IMR-90 (cell line): ENCODE measurements around the gene SLC27A2. TPM values are rescaled to one million over a fixed set of nuclear protein-coding genes. Genes with fewer than 3 reads are reported as not detected.
A peak's percentile ranks its signal among the peaks of the same experiment; 100 is the strongest.

ENCODE experiments used
- ATAC-seq: fragments of 200-7000 bp; cut with Tn5 transposase; 2 replicates; pipeline ENCODE4 v1.9.1; 2020; ENCODE audit warnings: low read depth, mild to moderate bottlenecking, moderate library complexity
- BruUV-seq: library from RNA; stranded (reverse); fragments of 400-500 nt; replicated peaks from 2 replicates; lab custom pipeline; 2021; lab: Mats Ljungman, UMichigan
- CTCF ChIA-PET: fragments of 300-600 bp; formaldehyde crosslinking; extraction: SDS; loops from one replicate; lab custom pipeline; 2021; ENCODE audit warnings: antibody characterized with exemption; lab: Yijun Ruan, JAX
- POLR2A ChIA-PET: fragments of 300-600 bp; sonication (Branson Sonifier 250); formaldehyde crosslinking; loops from one replicate; lab custom pipeline; 2022; ENCODE audit warnings: antibody characterized with exemption; ENCODE audit not compliant: unreplicated experiment; lab: Charles Lee
- DNase-seq: peaks from one replicate; pipeline ENCODE4 v3.0.0; 2013
- H2AFZ ChIP-seq: replicated peaks from 2 replicates; pipeline ENCODE3; 2013; ENCODE audit warnings: low read length, mild to moderate bottlenecking; ENCODE audit not compliant: poor library complexity
- H2AK5ac ChIP-seq: 2 replicates; pipeline ENCODE4 v1.6.1; 2013; ENCODE audit warnings: low read depth, low read length, inconsistent platforms
- H2AK9ac ChIP-seq: replicated peaks from 2 replicates; pipeline ENCODE3; 2013; ENCODE audit warnings: mild to moderate bottlenecking, low read depth, low read length, moderate library complexity; ENCODE audit not compliant: poor library complexity
- H2BK120ac ChIP-seq: 2 replicates; pipeline ENCODE4 v1.6.1; 2013; ENCODE audit warnings: low read depth, low read length, inconsistent platforms
- H2BK15ac ChIP-seq: 3 replicates; pipeline ENCODE4 v1.6.1; 2013; ENCODE audit warnings: low read depth, low read length, inconsistent platforms
- H2BK20ac ChIP-seq: 2 replicates; pipeline ENCODE4 v1.6.1; 2013; ENCODE audit warnings: low read depth, mild to moderate bottlenecking, inconsistent platforms, low read length, moderate library complexity
- H2BK5ac ChIP-seq: 2 replicates; pipeline ENCODE4 v1.6.1; 2013; ENCODE audit warnings: mild to moderate bottlenecking, low read depth, low read length, inconsistent platforms; ENCODE audit not compliant: poor library complexity, severe bottlenecking
- H3K14ac ChIP-seq: replicated peaks from 2 replicates; pipeline ENCODE4 v1.6.1; 2013; ENCODE audit warnings: low read depth, low read length, inconsistent platforms
- H3K18ac ChIP-seq: 2 replicates; pipeline ENCODE4 v1.6.1; 2013; ENCODE audit warnings: low read depth, low read length, control low read depth
- H3K23ac ChIP-seq: 2 replicates; pipeline ENCODE4 v1.6.1; 2013; ENCODE audit warnings: low read depth, low read length, inconsistent platforms
- H3K27ac ChIP-seq: 2 replicates; pipeline ENCODE4 v1.5.1; 2013; ENCODE audit warnings: mild to moderate bottlenecking, control low read depth, low read length; ENCODE audit not compliant: insufficient read depth
- H3K27me3 ChIP-seq: 2 replicates; pipeline ENCODE4 v1.6.1; 2013; ENCODE audit warnings: low read length; ENCODE audit not compliant: control insufficient read depth, insufficient read depth
- H3K36me3 ChIP-seq: 2 replicates; pipeline ENCODE4 v1.6.1; 2013; ENCODE audit warnings: low read length, mixed read lengths; ENCODE audit not compliant: control insufficient read depth, insufficient read depth
- H3K4ac ChIP-seq: 2 replicates; pipeline ENCODE4 v1.6.1; 2013; ENCODE audit warnings: low read depth, low read length, inconsistent platforms
- H3K4me1 ChIP-seq: 2 replicates; pipeline ENCODE4 v1.6.1; 2013; ENCODE audit warnings: low read length, mixed read lengths; ENCODE audit not compliant: control insufficient read depth, insufficient read depth
- H3K4me2 ChIP-seq: 2 replicates; pipeline ENCODE4 v1.6.1; 2013; ENCODE audit warnings: low read depth, mild to moderate bottlenecking, control low read depth, low read length, moderate library complexity
- H3K4me3 ChIP-seq: 2 replicates; pipeline ENCODE4 v1.5.1; 2013; ENCODE audit warnings: low read depth, mild to moderate bottlenecking, control low read depth, low read length, moderate library complexity; ENCODE audit not compliant: insufficient read depth
- H3K56ac ChIP-seq: 2 replicates; pipeline ENCODE4 v1.6.1; 2013; ENCODE audit warnings: low read length, inconsistent platforms; ENCODE audit not compliant: insufficient read depth; ENCODE audit errors: extremely low read depth
- H3K79me1 ChIP-seq, 2 experiments: 2 replicates each; pipeline ENCODE4 v1.6.1; 2013; ENCODE audit warnings: low read length in 2 of 2, inconsistent platforms in 1 of 2, low read depth in 1 of 2
- H3K9ac ChIP-seq: 2 replicates; pipeline ENCODE4 v1.6.1; 2013; ENCODE audit warnings: low read depth, low read length, control low read depth
- H3K9me1 ChIP-seq: 2 replicates; pipeline ENCODE4 v1.6.1; 2013; ENCODE audit warnings: low read length, inconsistent platforms; ENCODE audit not compliant: insufficient read depth
- H3K9me3 ChIP-seq: 2 replicates; pipeline ENCODE4 v1.6.1; 2013; ENCODE audit warnings: low read length; ENCODE audit not compliant: control insufficient read depth, insufficient read depth
- H4K20me1 ChIP-seq: 2 replicates; pipeline ENCODE4 v1.6.1; 2013; ENCODE audit warnings: low read length, inconsistent platforms; ENCODE audit not compliant: insufficient read depth
- H4K5ac ChIP-seq: 2 replicates; pipeline ENCODE4 v1.6.1; 2013; ENCODE audit warnings: mild to moderate bottlenecking, low read depth, low read length, control low read depth
- H4K8ac ChIP-seq, 2 experiments: 2 replicates each; pipeline ENCODE4 v1.6.1; 2013; ENCODE audit warnings: low read depth in 2 of 2, low read length in 2 of 2, control low read depth in 1 of 2, inconsistent platforms in 1 of 2
- H4K91ac ChIP-seq: 2 replicates; pipeline ENCODE4 v1.6.1; 2013; ENCODE audit warnings: low read depth, low read length, inconsistent platforms; ENCODE audit not compliant: insufficient read depth
- MXI1 ChIP-seq: IDR thresholded peaks from 2 replicates; pipeline ENCODE4 v1.6.1; 2012; ENCODE audit warnings: low read depth, mild to moderate bottlenecking, low read length, moderate library complexity, borderline replicate concordance
- NFE2L2 ChIP-seq: fragments of 150-350 bp; IDR thresholded peaks from 2 replicates; pipeline ENCODE4 v1.6.1; 2016; ENCODE audit warnings: low read depth, mild to moderate bottlenecking, low read length
- RAD21 ChIP-seq: IDR thresholded peaks from 2 replicates; pipeline ENCODE4 v1.6.1; 2012; ENCODE audit warnings: low read length, improper control_type of control experiment
- RFX5 ChIP-seq: IDR thresholded peaks from 2 replicates; pipeline ENCODE4 v1.8.0; 2012; ENCODE audit warnings: low read depth, mild to moderate bottlenecking, low read length, moderate library complexity
- SMC3 ChIP-seq: fragments of 150-350 bp; IDR thresholded peaks from 2 replicates; pipeline ENCODE4 v1.6.1; 2016; ENCODE audit warnings: low read depth, mild to moderate bottlenecking, antibody characterized with exemption, low read length, moderate library complexity
- WGBS, 2 experiments: methylation state at CpG; one replicate each; pipeline versions ENCODE4 v1.1.5 to v1.1.7; 2013; ENCODE audit warnings: missing lambda C conversion rate in 2 of 2; ENCODE audit not compliant: insufficient read length in 1 of 2; ENCODE audit errors: extremely low coverage in 2 of 2; 5-methylcytosine and 5-hydroxymethylcytosine counted together
- dilution Hi-C: fragments of 300-500 bp; cut with HindIII; formaldehyde crosslinking; loops from one replicate; pipeline ENCODE4 v1.14.3; 2018; ENCODE audit warnings: low sequenced_read_pairs; ENCODE audit not compliant: unreplicated experiment
- in situ Hi-C: fragments of 300-500 bp; cut with MboI; formaldehyde crosslinking; loops from 3 replicates; pipeline ENCODE4 v1.14.3; 2019; ENCODE audit warnings: low sequenced_read_pairs, inconsistent platforms, mixed read lengths
- intact Hi-C: fragments of 100-400 bp; cut with micrococcal nuclease; formaldehyde crosslinking; loops from 2 replicates; pipeline ENCODE4 v1.10.0; 2022
- polyA plus RNA-seq, 3 experiments: library from polyadenylated mRNA; depleted of rRNA; stranded (reverse); fragments of >200 nt; gene quantifications; 2 replicates each; pipeline ENCODE4 v1.2.3, GENCODE V29; 2012; ENCODE audit warnings: low replicate concordance in 1 of 3
- total RNA-seq: library from RNA; depleted of rRNA; stranded (reverse); fragments of >200 nt; gene quantifications from 2 replicates; pipeline ENCODE4 v1.2.3, GENCODE V29; 2012
- TF ChIP-seq, protein P1 (sequence below): fragments of 150-350 bp; IDR thresholded peaks from 2 replicates; pipeline ENCODE4 v1.6.1; 2017; ENCODE audit warnings: mild to moderate bottlenecking, antibody characterized with exemption, low read length, low read depth
- TF ChIP-seq, protein P2 (sequence below): fragments of 150-350 bp; IDR thresholded peaks from 2 replicates; pipeline ENCODE4 v1.6.1; 2016; ENCODE audit warnings: low read depth, mild to moderate bottlenecking, low read length, moderate library complexity, borderline replicate concordance

SLC27A2 gene
- total and polyA plus RNA-seq, 2 of the 4 experiments (the other 2 are of a cell fraction), result under 0.01 TPM; not detected in 1

DNA sequence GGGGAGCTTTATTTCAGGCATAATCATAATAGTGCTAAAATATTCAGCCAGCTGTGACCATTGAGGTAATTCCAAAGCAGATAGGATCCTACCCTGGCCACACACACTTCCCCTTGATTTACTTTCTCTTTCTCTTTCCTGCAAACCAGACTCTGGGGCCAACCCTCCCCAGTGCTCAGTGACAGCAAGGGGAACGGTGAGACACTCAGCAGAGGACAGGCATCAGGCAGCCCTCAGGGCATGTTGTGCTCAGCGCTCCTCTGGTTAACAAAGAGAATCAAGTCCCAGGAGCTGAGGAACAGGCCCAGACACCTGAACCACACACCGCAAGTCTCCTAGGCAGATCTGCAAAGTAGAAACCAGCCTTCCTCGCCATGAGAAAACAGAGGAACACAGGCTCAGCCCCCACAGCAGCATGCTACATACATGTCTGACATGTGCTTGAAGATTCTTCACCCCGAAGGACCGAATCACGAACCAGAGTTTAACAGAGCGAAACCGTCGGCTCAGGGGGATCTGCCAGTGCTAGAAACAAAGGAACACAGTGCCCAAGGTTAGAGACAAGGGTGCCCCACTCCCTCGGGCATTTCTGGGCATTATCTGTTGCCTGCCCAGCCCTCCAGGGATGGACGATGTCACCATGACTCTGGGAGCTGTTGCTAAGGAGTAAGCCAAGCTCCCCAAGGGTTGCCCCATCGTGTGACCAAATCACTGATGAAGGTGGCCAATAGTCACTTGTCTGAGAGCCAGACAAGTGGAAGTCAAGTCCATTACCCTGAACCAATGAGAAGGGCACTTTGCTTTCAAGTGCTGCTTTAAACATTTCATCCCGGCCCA is 66.0 kb downstream of the SLC27A2 start:
- POLR2A ChIA-PET, result no interaction called here

More for the DNA sequence above, 66.0 kb downstream of the SLC27A2 start:
- CTCF ChIA-PET, result interaction anchor here (0.5 kb wide), 1 partner anchor 1526 kb away, joined by 4 read pairs; no protein-coding TSS in a partner anchor
- H3K9ac ChIP-seq, result no peak overlapping the region
- no peaks in the 10 kb centered on the region for H3K79me1 ChIP-seq
- TF ChIP-seq, protein P1, sequence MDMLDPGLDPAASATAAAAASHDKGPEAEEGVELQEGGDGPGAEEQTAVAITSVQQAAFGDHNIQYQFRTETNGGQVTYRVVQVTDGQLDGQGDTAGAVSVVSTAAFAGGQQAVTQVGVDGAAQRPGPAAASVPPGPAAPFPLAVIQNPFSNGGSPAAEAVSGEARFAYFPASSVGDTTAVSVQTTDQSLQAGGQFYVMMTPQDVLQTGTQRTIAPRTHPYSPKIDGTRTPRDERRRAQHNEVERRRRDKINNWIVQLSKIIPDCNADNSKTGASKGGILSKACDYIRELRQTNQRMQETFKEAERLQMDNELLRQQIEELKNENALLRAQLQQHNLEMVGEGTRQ, result no peak
- TF ChIP-seq RAD21 (no peak), NFE2L2 (no peak), SMC3 (no peak), MXI1 (no peak), RFX5 (no peak)
- TF ChIP-seq, protein P2, sequence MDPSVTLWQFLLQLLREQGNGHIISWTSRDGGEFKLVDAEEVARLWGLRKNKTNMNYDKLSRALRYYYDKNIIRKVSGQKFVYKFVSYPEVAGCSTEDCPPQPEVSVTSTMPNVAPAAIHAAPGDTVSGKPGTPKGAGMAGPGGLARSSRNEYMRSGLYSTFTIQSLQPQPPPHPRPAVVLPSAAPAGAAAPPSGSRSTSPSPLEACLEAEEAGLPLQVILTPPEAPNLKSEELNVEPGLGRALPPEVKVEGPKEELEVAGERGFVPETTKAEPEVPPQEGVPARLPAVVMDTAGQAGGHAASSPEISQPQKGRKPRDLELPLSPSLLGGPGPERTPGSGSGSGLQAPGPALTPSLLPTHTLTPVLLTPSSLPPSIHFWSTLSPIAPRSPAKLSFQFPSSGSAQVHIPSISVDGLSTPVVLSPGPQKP, result no peak
- peak overlapping the region; percentile 76 for H2AFZ ChIP-seq
- peak overlapping the region; percentile 3; the same call in 1 of the 2 replicates for H4K5ac ChIP-seq
- peaks cover 10% of the 10 kb centered on the region for H3K27me3 ChIP-seq
- no peak overlapping the region for H2BK5ac ChIP-seq
- H2BK20ac ChIP-seq, result no peak overlapping the region; the same call in 1 of the 2 replicates
- in situ Hi-C loops (no loop called here), intact Hi-C loops (no loop called here), dilution Hi-C loops (no loop called here)
- H3K27ac ChIP-seq, result no peak overlapping the region
- BruUV-seq, result no TSS peak
- H3K56ac ChIP-seq, result no peak overlapping the region
- no peak overlapping the region for H2BK15ac ChIP-seq
- H3K23ac ChIP-seq, result no peak overlapping the region
- ATAC-seq, result peak; percentile 51; the same call in 1 of the 2 replicates
- H2AK5ac ChIP-seq, result no peak overlapping the region
- H2AK9ac ChIP-seq, result no peak overlapping the region
- peaks cover 6% of the 10 kb centered on the region; the same call in 1 of the 2 replicates for H3K9me1 ChIP-seq
- no peak overlapping the region for H4K91ac ChIP-seq
- peaks cover 2% of the 10 kb centered on the region; the same call in 1 of the 2 replicates for H3K4me1 ChIP-seq
- H4K20me1 ChIP-seq, result no peaks in the 10 kb centered on the region
- 95% methylated on average over 9 of the region's 14 CpGs; no CpG with 5 or more reads in 1 of the 2 experiments for WGBS, 2 experiments
- H3K9me3 ChIP-seq, result no peaks in the 10 kb centered on the region
- no peak overlapping the region for H2BK120ac ChIP-seq
- no peak overlapping the region for H3K4me3 ChIP-seq
- no peak overlapping the region; the same call in 1 of the 2 replicates for H3K14ac ChIP-seq
- no peak overlapping the region for H3K4ac ChIP-seq
- no peak overlapping the region for H3K18ac ChIP-seq
- DNase-seq, result no peak
- H3K4me2 ChIP-seq, result no peak overlapping the region
- H3K36me3 ChIP-seq, result no peaks in the 10 kb centered on the region
- no peak overlapping the region for H4K8ac ChIP-seq
